Measurements from ENCODE around the gene ASH1L.

ASH1L gene

DNA sequence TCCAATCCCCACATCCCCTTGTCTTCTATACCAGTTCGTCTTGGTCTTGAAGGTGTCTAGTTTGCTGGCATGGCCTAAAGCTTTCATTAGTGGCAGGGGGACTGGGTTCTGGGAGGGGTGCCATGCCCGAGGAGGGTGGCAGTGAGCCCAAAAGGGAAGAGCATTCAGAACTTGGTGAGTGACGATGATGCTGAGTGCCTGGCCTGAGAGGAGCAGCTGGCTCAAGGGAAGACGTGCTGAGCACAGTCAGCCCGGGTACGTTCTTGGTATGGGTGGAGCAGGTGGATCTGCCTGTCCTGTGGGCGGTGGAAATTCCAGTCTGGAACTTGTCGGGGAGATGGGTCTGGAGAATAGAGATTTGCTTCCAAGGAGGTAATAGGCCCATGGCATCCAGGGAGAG lies 249.3 kb downstream of the ASH1L start:
- ATAC-seq = no peak
- TF ChIP-seq ISL1 (CRISPR knock-in tag; IDR thresholded peaks at IDR 0.05) = no peak
- TF ChIP-seq RARB (CRISPR knock-in tag; IDR thresholded peaks at IDR 0.05) = no peak
- no peak for TF ChIP-seq OSR1 (CRISPR knock-in tag; IDR thresholded peaks at IDR 0.05)
- TF ChIP-seq SNAI2 (CRISPR knock-in tag; IDR thresholded peaks at IDR 0.05) = no peak
- no peak for TF ChIP-seq ARNTL (CRISPR knock-in tag; IDR thresholded peaks at IDR 0.05; ENCODE audit: borderline replicate concordance, low read depth)
- TF ChIP-seq GLIS3 (CRISPR knock-in tag; IDR thresholded peaks at IDR 0.05) = no peak
- TF ChIP-seq TCF4 (CRISPR knock-in tag; IDR thresholded peaks at IDR 0.05; ENCODE audit: borderline replicate concordance) = no peak
- TF ChIP-seq, protein P1, sequence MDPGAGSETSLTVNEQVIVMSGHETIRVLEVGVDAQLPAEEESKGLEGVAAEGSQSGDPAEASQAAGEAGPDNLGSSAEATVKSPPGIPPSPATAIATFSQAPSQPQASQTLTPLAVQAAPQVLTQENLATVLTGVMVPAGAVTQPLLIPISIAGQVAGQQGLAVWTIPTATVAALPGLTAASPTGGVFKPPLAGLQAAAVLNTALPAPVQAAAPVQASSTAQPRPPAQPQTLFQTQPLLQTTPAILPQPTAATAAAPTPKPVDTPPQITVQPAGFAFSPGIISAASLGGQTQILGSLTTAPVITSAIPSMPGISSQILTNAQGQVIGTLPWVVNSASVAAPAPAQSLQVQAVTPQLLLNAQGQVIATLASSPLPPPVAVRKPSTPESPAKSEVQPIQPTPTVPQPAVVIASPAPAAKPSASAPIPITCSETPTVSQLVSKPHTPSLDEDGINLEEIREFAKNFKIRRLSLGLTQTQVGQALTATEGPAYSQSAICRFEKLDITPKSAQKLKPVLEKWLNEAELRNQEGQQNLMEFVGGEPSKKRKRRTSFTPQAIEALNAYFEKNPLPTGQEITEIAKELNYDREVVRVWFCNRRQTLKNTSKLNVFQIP (CRISPR knock-in tag; IDR thresholded peaks at IDR 0.05; ENCODE audit: borderline replicate concordance, low read depth) = no peak
- TF ChIP-seq ESRRG (CRISPR knock-in tag; IDR thresholded peaks at IDR 0.05) = no peak
- no peak for TF ChIP-seq TOX (CRISPR knock-in tag; IDR thresholded peaks at IDR 0.05; ENCODE audit: borderline replicate concordance)
- no peak for TF ChIP-seq CSDC2 (CRISPR knock-in tag; IDR thresholded peaks at IDR 0.05)
- TF ChIP-seq ZFP3 (CRISPR knock-in tag; IDR thresholded peaks at IDR 0.05) = no peak
- no peak for TF ChIP-seq ZNF70 (CRISPR knock-in tag; IDR thresholded peaks at IDR 0.05)
- TF ChIP-seq, protein P2, sequence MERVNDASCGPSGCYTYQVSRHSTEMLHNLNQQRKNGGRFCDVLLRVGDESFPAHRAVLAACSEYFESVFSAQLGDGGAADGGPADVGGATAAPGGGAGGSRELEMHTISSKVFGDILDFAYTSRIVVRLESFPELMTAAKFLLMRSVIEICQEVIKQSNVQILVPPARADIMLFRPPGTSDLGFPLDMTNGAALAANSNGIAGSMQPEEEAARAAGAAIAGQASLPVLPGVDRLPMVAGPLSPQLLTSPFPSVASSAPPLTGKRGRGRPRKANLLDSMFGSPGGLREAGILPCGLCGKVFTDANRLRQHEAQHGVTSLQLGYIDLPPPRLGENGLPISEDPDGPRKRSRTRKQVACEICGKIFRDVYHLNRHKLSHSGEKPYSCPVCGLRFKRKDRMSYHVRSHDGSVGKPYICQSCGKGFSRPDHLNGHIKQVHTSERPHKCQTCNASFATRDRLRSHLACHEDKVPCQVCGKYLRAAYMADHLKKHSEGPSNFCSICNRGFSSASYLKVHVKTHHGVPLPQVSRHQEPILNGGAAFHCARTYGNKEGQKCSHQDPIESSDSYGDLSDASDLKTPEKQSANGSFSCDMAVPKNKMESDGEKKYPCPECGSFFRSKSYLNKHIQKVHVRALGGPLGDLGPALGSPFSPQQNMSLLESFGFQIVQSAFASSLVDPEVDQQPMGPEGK (CRISPR knock-in tag; IDR thresholded peaks at IDR 0.05; ENCODE audit: borderline replicate concordance) = no peak
- TF ChIP-seq PPARA (CRISPR knock-in tag; IDR thresholded peaks at IDR 0.05; ENCODE audit: borderline replicate concordance) = no peak

DNA sequence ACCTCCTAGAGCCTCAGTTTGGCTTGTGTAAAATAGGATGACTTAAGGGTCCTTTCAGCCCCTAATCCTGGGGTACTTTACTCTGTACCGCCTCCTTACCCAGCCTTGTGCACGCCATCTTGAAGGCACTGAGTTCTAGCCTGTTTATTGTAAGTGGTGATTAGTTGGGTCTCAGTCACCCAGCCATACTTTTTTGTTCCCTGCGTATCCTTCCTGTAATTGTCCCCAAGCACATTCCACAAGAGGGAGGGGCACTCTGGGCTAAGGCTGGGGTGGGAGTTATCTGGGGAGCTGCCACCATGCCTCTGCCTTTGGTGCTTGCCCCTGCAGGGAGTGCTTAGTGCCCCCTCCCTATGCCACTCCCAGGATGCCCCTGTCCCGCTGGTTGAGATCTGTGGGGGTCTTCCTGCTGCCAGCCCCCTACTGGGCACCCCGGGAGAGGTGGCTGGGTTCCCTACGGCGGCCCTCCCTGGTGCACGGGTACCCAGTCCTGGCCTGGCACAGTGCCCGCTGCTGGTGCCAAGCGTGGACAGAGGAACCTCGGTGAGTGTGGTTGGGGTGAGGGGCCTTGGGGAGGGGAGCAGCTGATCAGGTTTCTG lies 253.1 kb downstream of the ASH1L start:
- ATAC-seq = peak; percentile 7
- TF ChIP-seq ZFP3 (CRISPR knock-in tag; IDR thresholded peaks at IDR 0.05) = no peak
- TF ChIP-seq, protein P1 (CRISPR knock-in tag; IDR thresholded peaks at IDR 0.05; ENCODE audit: borderline replicate concordance, low read depth) = no peak
- no peak for TF ChIP-seq PPARA (CRISPR knock-in tag; IDR thresholded peaks at IDR 0.05; ENCODE audit: borderline replicate concordance)
- TF ChIP-seq BACH2 (CRISPR knock-in tag; IDR thresholded peaks at IDR 0.05; ENCODE audit: borderline replicate concordance) = no peak
- TF ChIP-seq, protein P2 (CRISPR knock-in tag; IDR thresholded peaks at IDR 0.05; ENCODE audit: borderline replicate concordance) = no peak
- no peak for TF ChIP-seq TCF4 (CRISPR knock-in tag; IDR thresholded peaks at IDR 0.05; ENCODE audit: borderline replicate concordance)
- no peak for TF ChIP-seq RARB (CRISPR knock-in tag; IDR thresholded peaks at IDR 0.05)
- no peak for TF ChIP-seq ISL1 (CRISPR knock-in tag; IDR thresholded peaks at IDR 0.05)
- TF ChIP-seq ZNF8 (CRISPR knock-in tag; IDR thresholded peaks at IDR 0.05) = no peak
- TF ChIP-seq, protein P3, sequence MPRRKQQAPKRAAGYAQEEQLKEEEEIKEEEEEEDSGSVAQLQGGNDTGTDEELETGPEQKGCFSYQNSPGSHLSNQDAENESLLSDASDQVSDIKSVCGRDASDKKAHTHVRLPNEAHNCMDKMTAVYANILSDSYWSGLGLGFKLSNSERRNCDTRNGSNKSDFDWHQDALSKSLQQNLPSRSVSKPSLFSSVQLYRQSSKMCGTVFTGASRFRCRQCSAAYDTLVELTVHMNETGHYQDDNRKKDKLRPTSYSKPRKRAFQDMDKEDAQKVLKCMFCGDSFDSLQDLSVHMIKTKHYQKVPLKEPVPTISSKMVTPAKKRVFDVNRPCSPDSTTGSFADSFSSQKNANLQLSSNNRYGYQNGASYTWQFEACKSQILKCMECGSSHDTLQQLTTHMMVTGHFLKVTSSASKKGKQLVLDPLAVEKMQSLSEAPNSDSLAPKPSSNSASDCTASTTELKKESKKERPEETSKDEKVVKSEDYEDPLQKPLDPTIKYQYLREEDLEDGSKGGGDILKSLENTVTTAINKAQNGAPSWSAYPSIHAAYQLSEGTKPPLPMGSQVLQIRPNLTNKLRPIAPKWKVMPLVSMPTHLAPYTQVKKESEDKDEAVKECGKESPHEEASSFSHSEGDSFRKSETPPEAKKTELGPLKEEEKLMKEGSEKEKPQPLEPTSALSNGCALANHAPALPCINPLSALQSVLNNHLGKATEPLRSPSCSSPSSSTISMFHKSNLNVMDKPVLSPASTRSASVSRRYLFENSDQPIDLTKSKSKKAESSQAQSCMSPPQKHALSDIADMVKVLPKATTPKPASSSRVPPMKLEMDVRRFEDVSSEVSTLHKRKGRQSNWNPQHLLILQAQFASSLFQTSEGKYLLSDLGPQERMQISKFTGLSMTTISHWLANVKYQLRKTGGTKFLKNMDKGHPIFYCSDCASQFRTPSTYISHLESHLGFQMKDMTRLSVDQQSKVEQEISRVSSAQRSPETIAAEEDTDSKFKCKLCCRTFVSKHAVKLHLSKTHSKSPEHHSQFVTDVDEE (CRISPR knock-in tag; IDR thresholded peaks at IDR 0.05) = no peak
- no peak for TF ChIP-seq ESRRG (CRISPR knock-in tag; IDR thresholded peaks at IDR 0.05)
- TF ChIP-seq ARNTL (CRISPR knock-in tag; IDR thresholded peaks at IDR 0.05; ENCODE audit: borderline replicate concordance, low read depth) = no peak
- no peak for TF ChIP-seq SNAI2 (CRISPR knock-in tag; IDR thresholded peaks at IDR 0.05)

All from SK-N-SH treated with all-trans-retinoic acid at 6 μM for 48 hours (cell line).